Hematopoietic multipotent progenitor cell treated with erythropoietin and hydrocortisone succinate and interleukin-3 and kit ligand, for 8 days (in vitro differentiated cells): ENCODE results near the gene SMTNL2.

Source experiments
- DNase-seq: peaks from one replicate; pipeline ENCODE4 v3.0.0-alpha.2; 2015

The SMTNL2 gene

GRCh38 chr17:4547118-4547906 is 37.0 kb upstream of the SMTNL2 start:
- DNase-seq: no peak

- no peak for DNase-seq
These were observed 36.3 kb upstream of the SMTNL2 start for GRCh38 chr17:4548061-4548461.

- no peak for DNase-seq
These were observed 35.4 kb upstream of the SMTNL2 start for GRCh38 chr17:4548721-4549531.

GRCh38 chr17:4549781-4550533 is 34.4 kb upstream of the SMTNL2 start:
- DNase-seq: no peak

GRCh38 chr17:4550534-4551039 is 33.7 kb upstream of the SMTNL2 start:
- DNase-seq: no peak

- DNase-seq: peak; percentile 52
These were observed 33.2 kb upstream of the SMTNL2 start for GRCh38 chr17:4551141-4551540.

- DNase-seq: no peak
These were observed 32.4 kb upstream of the SMTNL2 start for GRCh38 chr17:4551796-4552525.

- no peak for DNase-seq
These were observed 30.7 kb upstream of the SMTNL2 start for GRCh38 chr17:4553669-4554068.

- no peak for DNase-seq
These were observed 29.8 kb upstream of the SMTNL2 start for GRCh38 chr17:4554441-4554996.

- peak; percentile 97 for DNase-seq
These were observed 29.1 kb upstream of the SMTNL2 start, which contains the start of gene MYBBP1A for GRCh38 chr17:4554997-4555799. TSS of gene MYBBP1A (minus strand) at chr17:4555384. CDS start at chr17:4555324, 60 bp downstream.

- no peak for DNase-seq
These were observed 28.2 kb upstream of the SMTNL2 start for GRCh38 chr17:4555873-4556759.

GRCh38 chr17:4556996-4557395 is 27.3 kb upstream of the SMTNL2 start:
- no peak for DNase-seq

- no peak for DNase-seq
These were observed 26.5 kb upstream of the SMTNL2 start for GRCh38 chr17:4557626-4558346.

GRCh38 chr17:4558347-4558971 is 25.9 kb upstream of the SMTNL2 start:
- no peak for DNase-seq

- DNase-seq: no peak
These were observed 25.1 kb upstream of the SMTNL2 start for GRCh38 chr17:4559139-4559791.

GRCh38 chr17:4559966-4560365 is 24.4 kb upstream of the SMTNL2 start:
- no peak for DNase-seq

- DNase-seq: no peak
These were observed 23.9 kb upstream of the SMTNL2 start, which contains the start of gene GGT6 for GRCh38 chr17:4560421-4560820. TSS of gene GGT6 (minus strand) at chr17:4560577. CDS start at chr17:4560521, 56 bp downstream.

- DNase-seq: no peak
These were observed 23.5 kb upstream of the SMTNL2 start for GRCh38 chr17:4560837-4561256.
